ENCODE data around the gene OR11H1.
"Not testable (repeated sequence)": the region's sequence is repeated elsewhere in the genome, so short reads cannot be mapped to it uniquely, and the experiment has no call there.

OR11H1 gene

GRCh38 chr22:15527892-15528291 is at the start of gene OR11H1:
Gene OR11H1 (plus strand): TSS chr22:15528192. CDS start chr22:15528192, 0 bp downstream.
- not testable (repeated sequence) for DNase-seq (ENCODE audit: low read depth)

GRCh38 chr22:15509967-15510366 is 18.0 kb upstream of the OR11H1 start:
- DNase-seq (ENCODE audit: low read depth): not testable (repeated sequence)

GRCh38 chr22:15515896-15516295 is 12.1 kb upstream of the OR11H1 start:
- not testable (repeated sequence) for DNase-seq (ENCODE audit: low read depth)

GRCh38 chr22:15553767-15554166 is 25.8 kb downstream of the OR11H1 start:
- not testable (repeated sequence) for DNase-seq (ENCODE audit: low read depth)

- DNase-seq (ENCODE audit: low read depth): not testable (repeated sequence)
These were observed 35.5 kb downstream of the OR11H1 start for GRCh38 chr22:15563461-15563860.

GRCh38 chr22:15565063-15565462 is 37.1 kb downstream of the OR11H1 start:
- DNase-seq (ENCODE audit: low read depth): not testable (repeated sequence)

All from stimulated activated CD8-positive, alpha-beta memory T cell treated with anti-CD3 and anti-CD28 coated beads, Interleukin-4, amount 100 ng/mL, for 24 hours (primary cell).